Endodermal cell (in vitro differentiated cells): ENCODE results near the gene TCF21. TPM values are rescaled to one million over a fixed set of nuclear protein-coding genes. Genes with fewer than 3 reads are reported as not detected.
A peak's percentile ranks its signal among the peaks of the same experiment; 100 is the strongest.

ENCODE experiments used
- DNase-seq: peaks from one replicate; pipeline ENCODE4 v3.0.0-alpha.2; 2017
- H3K27ac ChIP-seq: 2 replicates; pipeline ENCODE4 v1.5.1; 2013; ENCODE audit warnings: mild to moderate bottlenecking, low read depth, low read length, moderate library complexity
- H3K27me3 ChIP-seq: 2 replicates; pipeline ENCODE4 v1.6.1; 2013; ENCODE audit warnings: mild to moderate bottlenecking, low read length, moderate library complexity; ENCODE audit not compliant: insufficient read depth, control insufficient read depth, poor library complexity, severe bottlenecking
- H3K36me3 ChIP-seq: 2 replicates; pipeline ENCODE4 v1.7.0; 2013; ENCODE audit warnings: mild to moderate bottlenecking, low read length, moderate library complexity; ENCODE audit not compliant: control insufficient read depth, insufficient read depth
- H3K4me1 ChIP-seq: one replicate; pipeline ENCODE4 v1.7.0; 2013; ENCODE audit warnings: low read length; ENCODE audit not compliant: control insufficient read depth, insufficient read depth
- H3K4me3 ChIP-seq: 2 replicates; pipeline ENCODE4 v1.5.1; 2013; ENCODE audit warnings: mild to moderate bottlenecking, low read length, moderate library complexity
- H3K9ac ChIP-seq: 2 replicates; pipeline ENCODE4 v1.6.1; 2013; ENCODE audit warnings: mild to moderate bottlenecking, low read length, moderate library complexity; ENCODE audit not compliant: poor library complexity, severe bottlenecking; ENCODE audit errors: extremely low read depth
- H3K9me3 ChIP-seq: 2 replicates; pipeline ENCODE4 v1.6.1; 2013; ENCODE audit warnings: mild to moderate bottlenecking, low read length, moderate library complexity; ENCODE audit not compliant: control insufficient read depth
- H3K27ac Mint-ChIP-seq: 2 replicates; pipeline ENCODE4 v1.8.0; 2020; ENCODE audit warnings: mixed read lengths
- H3K27me3 Mint-ChIP-seq: 2 replicates; pipeline ENCODE4 v1.8.0; 2021; ENCODE audit warnings: mild to moderate bottlenecking, mixed read lengths; ENCODE audit not compliant: insufficient read depth
- H3K36me3 Mint-ChIP-seq: 2 replicates; pipeline ENCODE4 v1.8.0; 2020; ENCODE audit warnings: low read depth, mixed read lengths
- H3K4me1 Mint-ChIP-seq: 2 replicates; pipeline ENCODE4 v1.8.0; 2020; ENCODE audit warnings: mixed read lengths
- H3K4me3 Mint-ChIP-seq: 2 replicates; pipeline ENCODE4 v1.8.0; 2020; ENCODE audit warnings: mild to moderate bottlenecking, moderate library complexity, mixed read lengths
- H3K9me3 Mint-ChIP-seq: 2 replicates; pipeline ENCODE4 v1.8.0; 2020; ENCODE audit warnings: mild to moderate bottlenecking, mixed read lengths
- WGBS, 2 experiments: methylation state at CpG; one replicate each; pipeline versions ENCODE4 v1.1.5 to v1.1.7; 2013; ENCODE audit warnings: missing lambda C conversion rate in 2 of 2, mixed read lengths in 1 of 2; ENCODE audit not compliant: insufficient coverage in 1 of 2, insufficient read length in 1 of 2; 5-methylcytosine and 5-hydroxymethylcytosine counted together
- total RNA-seq, 2 donors: library from RNA; stranded (reverse); fragmentation: NEBNext Ultra II Directional in 1 of 2; extraction: Animal tissue kit (Norgen Biotek cat#: 25700) in 1 of 2; gene quantifications; 2 replicates in 1 of 2; 3 replicates in 1 of 2; pipeline ENCODE4 v1.2.1, GENCODE V29; 2021
- TF ChIP-seq, protein P1 (sequence below): fragments of 200-600 bp; sonication (generic); conservative IDR thresholded peaks from 2 replicates; pipeline ENCODE4 v1.5.0; 2021; ENCODE audit warnings: antibody characterized with exemption, mild to moderate bottlenecking

The TCF21 gene
- total RNA-seq, 2 donors from 2014 or later = 0.11 TPM; not detected in 1

DNA sequence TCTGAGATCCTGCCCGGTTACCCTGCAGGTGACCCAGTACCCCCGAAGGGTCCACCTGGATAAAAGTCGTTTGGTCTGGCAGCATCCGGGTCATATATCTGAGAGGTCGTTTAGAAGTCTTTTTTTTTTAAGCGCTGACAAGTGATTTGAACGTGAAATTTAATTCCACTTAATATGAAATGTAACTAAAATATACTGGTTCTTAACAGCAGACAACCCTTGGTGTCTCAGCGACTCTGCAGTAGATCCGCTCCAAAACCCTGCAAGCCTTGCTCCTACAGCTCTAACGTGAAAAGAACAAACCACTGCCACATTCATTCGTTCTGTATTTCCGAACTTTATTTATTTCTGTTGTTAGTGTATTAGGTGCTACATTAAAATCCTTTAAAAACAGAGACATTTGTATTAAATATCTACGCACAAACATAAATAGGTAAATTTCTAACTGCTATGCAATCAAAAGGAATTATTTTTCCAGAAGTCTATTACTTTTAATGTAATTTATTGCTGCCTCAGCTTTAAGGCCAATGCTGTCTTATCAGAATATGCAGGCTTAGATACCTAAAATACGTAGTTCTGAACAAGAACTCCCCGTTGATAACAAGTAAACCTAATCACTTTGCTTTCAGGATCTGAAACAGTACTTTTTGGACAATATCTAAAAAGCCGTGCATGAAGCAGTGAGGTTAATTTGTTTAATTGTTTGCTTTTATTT, 33.5 kb upstream of the TCF21 start:
- H3K9me3 Mint-ChIP-seq = no peaks in the 10 kb centered on the region
- H3K27ac Mint-ChIP-seq = no peak overlapping the region
- H3K4me3 Mint-ChIP-seq = peak overlapping the region; percentile 68
- peaks cover 16% of the 10 kb centered on the region for H3K4me1 Mint-ChIP-seq
- TF ChIP-seq, protein P1, sequence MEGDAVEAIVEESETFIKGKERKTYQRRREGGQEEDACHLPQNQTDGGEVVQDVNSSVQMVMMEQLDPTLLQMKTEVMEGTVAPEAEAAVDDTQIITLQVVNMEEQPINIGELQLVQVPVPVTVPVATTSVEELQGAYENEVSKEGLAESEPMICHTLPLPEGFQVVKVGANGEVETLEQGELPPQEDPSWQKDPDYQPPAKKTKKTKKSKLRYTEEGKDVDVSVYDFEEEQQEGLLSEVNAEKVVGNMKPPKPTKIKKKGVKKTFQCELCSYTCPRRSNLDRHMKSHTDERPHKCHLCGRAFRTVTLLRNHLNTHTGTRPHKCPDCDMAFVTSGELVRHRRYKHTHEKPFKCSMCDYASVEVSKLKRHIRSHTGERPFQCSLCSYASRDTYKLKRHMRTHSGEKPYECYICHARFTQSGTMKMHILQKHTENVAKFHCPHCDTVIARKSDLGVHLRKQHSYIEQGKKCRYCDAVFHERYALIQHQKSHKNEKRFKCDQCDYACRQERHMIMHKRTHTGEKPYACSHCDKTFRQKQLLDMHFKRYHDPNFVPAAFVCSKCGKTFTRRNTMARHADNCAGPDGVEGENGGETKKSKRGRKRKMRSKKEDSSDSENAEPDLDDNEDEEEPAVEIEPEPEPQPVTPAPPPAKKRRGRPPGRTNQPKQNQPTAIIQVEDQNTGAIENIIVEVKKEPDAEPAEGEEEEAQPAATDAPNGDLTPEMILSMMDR = no peak
- WGBS, 2 experiments = 19 to 46% methylated on average over 2 to 16 of the region's 16 CpGs
- peak overlapping the region; percentile 80 for H3K4me3 ChIP-seq
- DNase-seq = no peak
- H3K9me3 ChIP-seq = no peaks in the 10 kb centered on the region
- H3K9ac ChIP-seq = no peak overlapping the region
- no peaks in the 10 kb centered on the region for H3K4me1 ChIP-seq
- no peaks in the 10 kb centered on the region for H3K36me3 Mint-ChIP-seq
- peaks cover 55% of the 10 kb centered on the region for H3K27me3 ChIP-seq
- H3K27ac ChIP-seq = no peak overlapping the region
- H3K27me3 Mint-ChIP-seq = peaks cover 45% of the 10 kb centered on the region
- H3K36me3 ChIP-seq = no peaks in the 10 kb centered on the region

DNA sequence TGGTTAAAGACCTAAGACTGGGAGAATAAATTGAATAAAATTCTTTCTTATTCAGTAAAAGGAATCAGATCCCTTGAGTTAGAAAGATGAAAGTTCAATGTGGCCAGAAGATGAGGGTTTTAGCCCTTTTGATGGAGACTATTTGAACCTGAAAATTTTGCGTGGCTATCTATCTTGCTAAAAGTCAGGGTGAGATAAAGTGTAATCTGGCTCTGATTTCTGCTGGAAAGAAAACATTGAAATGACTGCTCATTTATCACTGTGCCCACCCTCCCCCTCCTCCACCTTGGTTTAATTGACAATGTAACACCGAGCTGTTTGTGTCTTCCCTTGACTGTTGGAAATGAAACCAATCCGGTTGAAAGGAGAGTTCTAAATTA, 32.9 kb upstream of the TCF21 start:
- no peak overlapping the region for H3K9ac ChIP-seq
- H3K4me3 ChIP-seq = no peak overlapping the region
- no peak overlapping the region for H3K27ac ChIP-seq
- Mint-ChIP-seq H3K27ac (no peak overlapping the region), H3K36me3 (no peaks in the 10 kb centered on the region), H3K9me3 (no peaks in the 10 kb centered on the region), H3K27me3 (peaks cover 48% of the 10 kb centered on the region), H3K4me1 (peaks cover 16% of the 10 kb centered on the region), H3K4me3 (no peak overlapping the region)
- H3K9me3 ChIP-seq = no peaks in the 10 kb centered on the region
- H3K4me1 ChIP-seq = no peaks in the 10 kb centered on the region
- no peak for DNase-seq
- no peaks in the 10 kb centered on the region for H3K36me3 ChIP-seq
- WGBS, 2 experiments = 4 to 13% methylated on average over 2 to 3 of the region's 3 CpGs
- TF ChIP-seq, protein P1 = no peak
- peaks cover 55% of the 10 kb centered on the region for H3K27me3 ChIP-seq

DNA sequence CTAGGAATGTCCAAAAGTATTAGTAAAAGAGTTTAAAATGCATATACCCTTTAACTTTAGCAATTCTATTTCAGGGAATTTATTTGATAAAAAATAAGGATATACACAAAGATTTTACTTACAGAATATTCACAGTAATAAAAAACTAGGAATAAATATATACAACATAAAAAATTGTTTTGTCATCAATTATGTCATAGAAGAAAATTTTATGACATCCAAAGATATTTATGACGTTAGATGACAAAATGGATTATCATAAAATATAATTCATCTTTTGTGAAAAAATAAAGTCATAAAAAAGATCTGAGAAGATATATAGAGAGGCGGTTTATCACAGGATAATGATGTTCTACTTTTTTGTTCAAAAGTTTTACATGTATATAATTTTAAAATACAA, 32.0 kb upstream of the TCF21 start:
- no peaks in the 10 kb centered on the region for H3K9me3 ChIP-seq
- Mint-ChIP-seq H3K27me3 (peaks cover 52% of the 10 kb centered on the region), H3K9me3 (peaks cover 4% of the 10 kb centered on the region), H3K36me3 (no peaks in the 10 kb centered on the region), H3K27ac (no peak overlapping the region), H3K4me1 (peaks cover 16% of the 10 kb centered on the region), H3K4me3 (no peak overlapping the region)
- peaks cover 55% of the 10 kb centered on the region for H3K27me3 ChIP-seq
- H3K4me3 ChIP-seq = no peak overlapping the region
- TF ChIP-seq, protein P1 = no peak
- H3K36me3 ChIP-seq = no peaks in the 10 kb centered on the region
- no peak for DNase-seq
- no CpG with 5 or more reads among the region's 2 CpGs for WGBS, 2 experiments
- H3K27ac ChIP-seq = no peak overlapping the region
- no peak overlapping the region for H3K9ac ChIP-seq
- H3K4me1 ChIP-seq = no peaks in the 10 kb centered on the region
